ENCODE measurements around the gene SULT2A1. TPM values are rescaled to one million over a fixed set of nuclear protein-coding genes. Genes with fewer than 3 reads are reported as not detected.

Gene SULT2A1
- total RNA-seq, 2 experiments from 2014 or later = not detected

- Mint-ChIP-seq H3K4me1 (ENCODE audit: low read depth) (no peaks in the 10 kb centered on the region), H3K27me3 (peaks cover 7% of the 10 kb centered on the region), H3K36me3 (ENCODE audit: low read depth) (no peaks in the 10 kb centered on the region), H3K4me3 (no peak overlapping the region), H3K9me3 (no peaks in the 10 kb centered on the region), H3K27ac (no peak overlapping the region)
- TF ChIP-seq CTCF (IDR thresholded peaks at IDR 0.05) = no peak
- intact Hi-C loops (cut with DNase I, micrococcal nuclease) = no loop called here
- Histone ChIP-seq H3K36me3 (ENCODE audit: insufficient read depth, low read length) (no peaks in the 10 kb centered on the region), H3K4me3 (ENCODE audit: low read length) (no peak overlapping the region), H3K27ac (ENCODE audit: low read depth in 1 of 2, low read length in 2 of 2) (no peak overlapping the region), H3K9me3 (ENCODE audit: control insufficient read depth in 1 of 2, insufficient read depth in 1 of 2, low read length in 2 of 2) (peaks cover 0 to 4% of the 10 kb centered on the region in 2 experiments), H3K27me3 (ENCODE audit: control insufficient read depth in 1 of 2, insufficient read depth in 2 of 2, low read length in 2 of 2) (no peaks in the 10 kb centered on the region), H3K4me1 (ENCODE audit: insufficient read depth, low read length) (no peaks in the 10 kb centered on the region)
- DNase-seq (no peak), ATAC-seq (ENCODE audit: poor library complexity) (no peak)
- ChIA-PET POLR2A (no interaction called here), CTCF (no interaction called here)
Measured at GRCh38 chr19:47895165-47895782, 9.2 kb upstream of the SULT2A1 start.

- Histone ChIP-seq H3K27ac (ENCODE audit: low read depth in 1 of 2, low read length in 2 of 2) (no peak overlapping the region), H3K36me3 (ENCODE audit: insufficient read depth, low read length) (no peaks in the 10 kb centered on the region), H3K4me3 (ENCODE audit: low read length) (no peak overlapping the region), H3K9me3 (ENCODE audit: control insufficient read depth in 1 of 2, insufficient read depth in 1 of 2, low read length in 2 of 2) (peaks cover 0 to 4% of the 10 kb centered on the region in 2 experiments), H3K27me3 (ENCODE audit: control insufficient read depth in 1 of 2, insufficient read depth in 2 of 2, low read length in 2 of 2) (no peaks in the 10 kb centered on the region), H3K4me1 (ENCODE audit: insufficient read depth, low read length) (no peaks in the 10 kb centered on the region)
- H3K4me3 Mint-ChIP-seq = no peak overlapping the region
- no peaks in the 10 kb centered on the region for H3K27me3 Mint-ChIP-seq
- ChIA-PET POLR2A (no interaction called here), CTCF (no interaction called here)
- TF ChIP-seq CTCF (IDR thresholded peaks at IDR 0.05) = no peak
- no peak overlapping the region for H3K27ac Mint-ChIP-seq
- intact Hi-C loops (cut with DNase I, micrococcal nuclease) = no loop called here
- H3K4me1 Mint-ChIP-seq (ENCODE audit: low read depth) = no peaks in the 10 kb centered on the region
- no peak for ATAC-seq (ENCODE audit: poor library complexity)
- no peaks in the 10 kb centered on the region for H3K36me3 Mint-ChIP-seq (ENCODE audit: low read depth)
- no peak for DNase-seq
- H3K9me3 Mint-ChIP-seq = no peaks in the 10 kb centered on the region
Measured at GRCh38 chr19:47891923-47892666, 6.0 kb upstream of the SULT2A1 start.

GRCh38 chr19:47891622-47891922, 5.5 kb upstream of the SULT2A1 start:
- Mint-ChIP-seq H3K27ac (no peak overlapping the region), H3K27me3 (no peaks in the 10 kb centered on the region), H3K9me3 (no peaks in the 10 kb centered on the region), H3K4me3 (no peak overlapping the region), H3K4me1 (ENCODE audit: low read depth) (no peaks in the 10 kb centered on the region), H3K36me3 (ENCODE audit: low read depth) (no peaks in the 10 kb centered on the region)
- intact Hi-C loops (cut with DNase I, micrococcal nuclease) = no loop called here
- no peak for TF ChIP-seq CTCF (IDR thresholded peaks at IDR 0.05)
- ChIA-PET POLR2A (no interaction called here), CTCF (no interaction called here)
- Histone ChIP-seq H3K27ac (ENCODE audit: low read depth in 1 of 2, low read length in 2 of 2) (no peak overlapping the region), H3K27me3 (ENCODE audit: control insufficient read depth in 1 of 2, insufficient read depth in 2 of 2, low read length in 2 of 2) (no peaks in the 10 kb centered on the region), H3K36me3 (ENCODE audit: insufficient read depth, low read length) (no peaks in the 10 kb centered on the region), H3K9me3 (ENCODE audit: control insufficient read depth in 1 of 2, insufficient read depth in 1 of 2, low read length in 2 of 2) (peaks cover 0 to 4% of the 10 kb centered on the region in 2 experiments), H3K4me3 (ENCODE audit: low read length) (no peak overlapping the region), H3K4me1 (ENCODE audit: insufficient read depth, low read length) (no peaks in the 10 kb centered on the region)
- DNase-seq (no peak), ATAC-seq (ENCODE audit: poor library complexity) (no peak)
